HepG2 (cell line): ENCODE results near the gene ACSF3. TPM values are rescaled to one million over a fixed set of nuclear protein-coding genes. Genes with fewer than 3 reads are reported as not detected.

Source experiments
- BCL6 ChIP-seq: IDR thresholded peaks from 2 replicates; pipeline ENCODE4 v1.6.1; 2016; ENCODE audit warnings: missing genetic modification reagents, missing compliant biosample characterization
- CHCHD3 ChIP-seq: sonication (generic); formaldehyde crosslinking; IDR thresholded peaks from 2 replicates; pipeline ENCODE4 v1.8.0; 2022; ENCODE audit warnings: mild to moderate bottlenecking, missing genetic modification reagents, moderate library complexity
- ELF1 ChIP-seq: sonication (generic); formaldehyde crosslinking; IDR thresholded peaks from 2 replicates; pipeline ENCODE4 v1.4.0; 2020; ENCODE audit warnings: missing genetic modification reagents
- GABPB1 ChIP-seq: IDR thresholded peaks from 2 replicates; pipeline ENCODE4 v1.6.1; 2016; ENCODE audit warnings: mild to moderate bottlenecking, missing genetic modification reagents, moderate library complexity, missing compliant biosample characterization
- HOXA9 ChIP-seq: sonication (generic); formaldehyde crosslinking; IDR thresholded peaks from 2 replicates; pipeline ENCODE4 v1.8.1; 2022; ENCODE audit warnings: missing genetic modification reagents, mild to moderate bottlenecking, moderate library complexity, borderline replicate concordance
- IRF9 ChIP-seq: sonication (generic); formaldehyde crosslinking; IDR thresholded peaks from 2 replicates; pipeline ENCODE4 v1.8.0; 2022; ENCODE audit warnings: missing genetic modification reagents, mild to moderate bottlenecking, borderline replicate concordance
- KDM2A ChIP-seq: sonication (generic); formaldehyde crosslinking; IDR thresholded peaks from 2 replicates; pipeline ENCODE4 v1.4.0; 2020; ENCODE audit warnings: low read depth, missing genetic modification reagents, borderline replicate concordance
- MED13 ChIP-seq: sonication (generic); formaldehyde crosslinking; IDR thresholded peaks from 2 replicates; pipeline ENCODE4 v1.5.0; 2020; ENCODE audit warnings: missing genetic modification reagents
- MEIS1 ChIP-seq: sonication (generic); formaldehyde crosslinking; IDR thresholded peaks from 2 replicates; pipeline ENCODE4 v1.9.0; 2021; ENCODE audit warnings: mild to moderate bottlenecking, missing genetic modification reagents, moderate library complexity, borderline replicate concordance
- PITX1 ChIP-seq: sonication (generic); formaldehyde crosslinking; IDR thresholded peaks from 2 replicates; pipeline ENCODE4 v1.5.1; 2020; ENCODE audit warnings: mild to moderate bottlenecking, missing genetic modification reagents
- PLRG1 ChIP-seq: fragments of 450-650 bp; conservative IDR thresholded peaks from 2 replicates; pipeline ENCODE4 v1.6.1; 2016
- PRMT3 ChIP-seq: sonication (generic); formaldehyde crosslinking; IDR thresholded peaks from 2 replicates; pipeline ENCODE4 v1.8.1; 2022; ENCODE audit warnings: low read depth, mild to moderate bottlenecking, moderate library complexity, missing genetic modification reagents, borderline replicate concordance
- REXO4 ChIP-seq: sonication (generic); formaldehyde crosslinking; IDR thresholded peaks from 2 replicates; pipeline ENCODE4 v1.8.0; 2022; ENCODE audit warnings: missing genetic modification reagents, mild to moderate bottlenecking, borderline replicate concordance
- ZBTB21 ChIP-seq: sonication (generic); formaldehyde crosslinking; IDR thresholded peaks from 2 replicates; pipeline ENCODE4 v1.4.0; 2020; ENCODE audit warnings: missing genetic modification reagents
- ZFP36 ChIP-seq: fragments of 150-350 bp; IDR thresholded peaks from 2 replicates; pipeline ENCODE4 v1.6.1; 2018; ENCODE audit warnings: borderline replicate concordance, low read length, low read depth; ENCODE audit not compliant: partially characterized antibody
- ZNF672 ChIP-seq: sonication (generic); formaldehyde crosslinking; IDR thresholded peaks from 2 replicates; pipeline ENCODE4 v1.8.1; 2022; ENCODE audit warnings: missing genetic modification reagents
- polyA plus RNA-seq, 8 experiments: library from polyadenylated mRNA; depleted of rRNA in 3 of 8; stranded (reverse) in 7 of 8; unstranded in 1 of 8; fragments of >200 nt; fragmentation: Illumina TruSeq in 4 of 8; extraction: Trizol in 4 of 8; gene quantifications; 2 replicates each; pipeline versions ENCODE4 v1.2.1 to v1.2.3, GENCODE V29; 2011 to 2016; ENCODE audit warnings: low read depth in 4 of 8, missing spikeins in 1 of 8, mixed read lengths in 1 of 8; ENCODE audit not compliant: insufficient read depth in 1 of 8
- total RNA-seq, 5 experiments: library from RNA; depleted of rRNA; stranded (reverse); fragments of >200 nt; fragmentation: Illumina TruSeq; extraction: Trizol; gene quantifications; 2 replicates each; pipeline ENCODE4 v1.2.3, GENCODE V29; 2016; ENCODE audit warnings: low read depth in 1 of 5
- TF ChIP-seq, protein P1 (sequence below): sonication (generic); formaldehyde crosslinking; IDR thresholded peaks from 2 replicates; pipeline ENCODE4 v1.5.0; 2020; ENCODE audit warnings: mild to moderate bottlenecking, missing genetic modification reagents
- TF ChIP-seq, protein P2 (sequence below): sonication (generic); formaldehyde crosslinking; IDR thresholded peaks from 2 replicates; pipeline ENCODE4 v1.5.1; 2020; ENCODE audit warnings: mild to moderate bottlenecking, missing genetic modification reagents

Gene ACSF3
- total and polyA plus RNA-seq, 2 of the 13 experiments (the other 11 are each of a cell fraction or from before 2014, with no cell fraction given): 14.9 to 30.6 TPM

- TF ChIP-seq, protein P1, sequence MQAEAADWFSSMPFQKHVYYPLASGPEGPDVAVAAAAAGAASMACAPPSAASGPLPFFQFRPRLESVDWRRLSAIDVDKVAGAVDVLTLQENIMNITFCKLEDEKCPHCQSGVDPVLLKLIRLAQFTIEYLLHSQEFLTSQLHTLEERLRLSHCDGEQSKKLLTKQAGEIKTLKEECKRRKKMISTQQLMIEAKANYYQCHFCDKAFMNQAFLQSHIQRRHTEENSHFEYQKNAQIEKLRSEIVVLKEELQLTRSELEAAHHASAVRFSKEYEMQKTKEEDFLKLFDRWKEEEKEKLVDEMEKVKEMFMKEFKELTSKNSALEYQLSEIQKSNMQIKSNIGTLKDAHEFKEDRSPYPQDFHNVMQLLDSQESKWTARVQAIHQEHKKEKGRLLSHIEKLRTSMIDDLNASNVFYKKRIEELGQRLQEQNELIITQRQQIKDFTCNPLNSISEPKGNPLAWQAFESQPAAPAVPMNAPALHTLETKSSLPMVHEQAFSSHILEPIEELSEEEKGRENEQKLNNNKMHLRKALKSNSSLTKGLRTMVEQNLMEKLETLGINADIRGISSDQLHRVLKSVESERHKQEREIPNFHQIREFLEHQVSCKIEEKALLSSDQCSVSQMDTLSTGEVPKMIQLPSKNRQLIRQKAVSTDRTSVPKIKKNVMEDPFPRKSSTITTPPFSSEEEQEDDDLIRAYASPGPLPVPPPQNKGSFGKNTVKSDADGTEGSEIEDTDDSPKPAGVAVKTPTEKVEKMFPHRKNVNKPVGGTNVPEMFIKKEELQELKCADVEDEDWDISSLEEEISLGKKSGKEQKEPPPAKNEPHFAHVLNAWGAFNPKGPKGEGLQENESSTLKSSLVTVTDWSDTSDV (CRISPR knock-in tag): 0 out of 2 replicates have a peak, but pooled peaks have one; percentile 8
- TF ChIP-seq REXO4 (CRISPR knock-in tag): no peak
- no peak for TF ChIP-seq GABPB1
- 0 out of 2 replicates have a peak, but pooled peaks have one; percentile 18 for TF ChIP-seq IRF9 (CRISPR knock-in tag)
- TF ChIP-seq CHCHD3: 0 out of 2 replicates have a peak, but pooled peaks have one; percentile 12
- TF ChIP-seq ZBTB21 (CRISPR knock-in tag): no peak
- TF ChIP-seq HOXA9 (CRISPR knock-in tag): peak; percentile 53; the same call in 1 of the 2 replicates
- TF ChIP-seq PLRG1: no peak
- peak; percentile 22; the same call in 1 of the 2 replicates for TF ChIP-seq ZNF672 (CRISPR knock-in tag)
- TF ChIP-seq BCL6 (CRISPR knock-in tag): no peak
- TF ChIP-seq KDM2A (CRISPR knock-in tag): peak; percentile 23; the same call in 1 of the 2 replicates
- no peak for TF ChIP-seq MED13 (CRISPR knock-in tag)
- TF ChIP-seq, protein P2, sequence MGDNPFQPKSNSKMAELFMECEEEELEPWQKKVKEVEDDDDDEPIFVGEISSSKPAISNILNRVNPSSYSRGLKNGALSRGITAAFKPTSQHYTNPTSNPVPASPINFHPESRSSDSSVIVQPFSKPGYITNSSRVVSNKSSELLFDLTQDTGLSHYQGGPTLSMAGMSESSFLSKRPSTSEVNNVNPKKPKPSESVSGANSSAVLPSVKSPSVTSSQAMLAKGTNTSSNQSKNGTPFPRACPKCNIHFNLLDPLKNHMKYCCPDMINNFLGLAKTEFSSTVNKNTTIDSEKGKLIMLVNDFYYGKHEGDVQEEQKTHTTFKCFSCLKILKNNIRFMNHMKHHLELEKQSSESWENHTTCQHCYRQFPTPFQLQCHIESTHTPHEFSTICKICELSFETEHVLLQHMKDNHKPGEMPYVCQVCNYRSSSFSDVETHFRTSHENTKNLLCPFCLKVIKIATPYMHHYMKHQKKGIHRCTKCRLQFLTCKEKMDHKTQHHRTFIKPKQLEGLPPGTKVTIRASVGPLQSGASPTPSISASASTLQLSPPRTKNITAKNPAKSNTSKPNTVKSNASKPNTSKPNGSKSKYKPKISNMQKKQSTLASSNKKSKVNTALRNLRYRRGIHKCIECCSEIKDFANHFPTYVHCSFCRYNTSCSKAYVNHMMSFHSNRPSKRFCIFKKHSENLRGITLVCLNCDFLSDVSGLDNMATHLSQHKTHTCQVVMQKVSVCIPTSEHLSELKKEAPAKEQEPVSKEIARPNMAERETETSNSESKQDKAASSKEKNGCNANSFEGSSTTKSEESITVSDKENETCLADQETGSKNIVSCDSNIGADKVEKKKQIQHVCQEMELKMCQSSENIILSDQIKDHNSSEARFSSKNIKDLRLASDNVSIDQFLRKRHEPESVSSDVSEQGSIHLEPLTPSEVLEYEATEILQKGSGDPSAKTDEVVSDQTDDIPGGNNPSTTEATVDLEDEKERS (CRISPR knock-in tag): peak; percentile 25; the same call in 1 of the 2 replicates
- 0 out of 2 replicates have a peak, but pooled peaks have one; percentile 2 for TF ChIP-seq ELF1 (CRISPR knock-in tag)
- TF ChIP-seq PITX1: no peak
- TF ChIP-seq PRMT3 (CRISPR knock-in tag): no peak
- TF ChIP-seq ZFP36: no peak
- peak; percentile 28; the same call in 1 of the 2 replicates for TF ChIP-seq MEIS1 (CRISPR knock-in tag)
These were observed 66.2 kb downstream of the ACSF3 start (continued) for GRCh38 chr16:89159850-89160354.
